Measurements from ENCODE around the gene PTPRF.

PTPRF gene

GRCh38 chr1:43576521-43576920, 45.8 kb downstream of the PTPRF start:
- no peaks in the 10 kb centered on the region for H3K4me1 Mint-ChIP-seq (ENCODE audit: low read depth)
- no peak overlapping the region for H3K4me3 Mint-ChIP-seq
- no peaks in the 10 kb centered on the region for H3K27me3 Mint-ChIP-seq
- no peaks in the 10 kb centered on the region for H3K9me3 Mint-ChIP-seq
- no peaks in the 10 kb centered on the region for H3K36me3 Mint-ChIP-seq (ENCODE audit: low read depth)
- no peak overlapping the region for H3K27ac Mint-ChIP-seq
- intact Hi-C loops (cut with micrococcal nuclease) = no loop called here

DNA sequence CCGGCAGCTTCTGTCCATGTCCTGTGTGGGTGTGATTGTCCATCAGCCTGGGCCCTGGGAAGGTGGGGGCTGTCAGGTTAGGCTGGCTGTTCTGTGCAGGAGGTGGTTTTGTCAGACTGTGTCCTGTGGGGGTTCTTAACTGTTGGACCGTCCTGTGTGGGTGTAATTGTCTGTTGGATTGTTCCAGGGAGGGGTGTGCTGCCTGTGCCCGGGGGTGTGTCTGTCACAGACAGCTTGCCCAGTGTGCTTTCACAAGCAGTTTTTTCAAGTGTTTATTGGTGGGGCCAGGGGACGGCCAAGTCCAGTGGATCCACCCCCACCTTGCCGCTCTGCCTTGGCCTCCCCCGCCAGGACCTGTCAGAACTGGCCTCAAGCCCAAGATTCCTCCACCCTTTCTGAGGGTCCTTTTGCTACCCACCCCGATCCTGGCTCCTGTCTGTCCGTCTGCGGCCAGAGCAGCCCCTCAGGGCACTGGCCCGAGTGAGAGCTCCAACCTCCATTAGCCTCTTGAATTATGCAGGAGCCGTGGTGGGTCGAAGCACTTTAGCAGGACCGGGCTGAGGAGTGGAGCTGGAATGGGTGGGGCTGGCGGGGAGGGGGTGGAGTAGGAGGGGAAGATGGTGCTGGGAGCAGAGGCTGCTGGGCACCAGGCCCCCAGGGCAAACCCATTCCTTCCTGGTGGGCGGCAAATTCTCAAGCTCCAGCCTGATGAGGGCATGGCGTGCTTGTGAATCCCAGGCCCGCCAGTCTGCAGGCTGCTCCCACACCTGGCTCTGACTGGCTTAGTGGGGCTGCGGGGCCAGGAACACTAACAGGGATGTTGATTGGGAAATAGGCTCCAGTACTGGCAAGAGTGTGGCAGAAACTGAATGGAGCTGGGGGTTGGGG, 47.2 kb downstream of the PTPRF start:
- intact Hi-C loops (cut with micrococcal nuclease) = no loop called here
- no peak overlapping the region for H3K27ac Mint-ChIP-seq
- H3K4me1 Mint-ChIP-seq (ENCODE audit: low read depth) = no peaks in the 10 kb centered on the region
- no peaks in the 10 kb centered on the region for H3K36me3 Mint-ChIP-seq (ENCODE audit: low read depth)
- no peaks in the 10 kb centered on the region for H3K27me3 Mint-ChIP-seq
- no peak overlapping the region for H3K4me3 Mint-ChIP-seq
- no peaks in the 10 kb centered on the region for H3K9me3 Mint-ChIP-seq

DNA sequence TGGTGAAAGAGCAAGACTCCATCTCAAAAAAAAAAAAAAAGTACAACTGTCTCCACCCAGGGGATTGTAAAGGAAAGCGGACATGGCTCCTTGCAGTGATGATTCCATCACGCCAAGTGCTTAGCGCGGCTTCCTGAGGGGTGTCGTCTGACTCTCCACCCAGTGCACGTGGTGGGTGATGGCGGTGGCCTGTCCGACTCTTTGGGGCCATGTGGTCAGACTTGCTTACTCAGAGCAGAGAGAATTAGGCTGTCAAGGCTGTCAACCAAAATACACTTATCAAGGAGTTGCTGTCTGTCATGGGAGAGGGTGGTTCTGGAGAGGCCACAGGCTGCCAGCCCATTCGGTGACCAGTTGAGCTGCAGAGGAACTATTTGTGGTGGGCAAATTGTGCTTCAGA, 49.4 kb downstream of the PTPRF start:
- H3K36me3 Mint-ChIP-seq (ENCODE audit: low read depth) = no peaks in the 10 kb centered on the region

DNA sequence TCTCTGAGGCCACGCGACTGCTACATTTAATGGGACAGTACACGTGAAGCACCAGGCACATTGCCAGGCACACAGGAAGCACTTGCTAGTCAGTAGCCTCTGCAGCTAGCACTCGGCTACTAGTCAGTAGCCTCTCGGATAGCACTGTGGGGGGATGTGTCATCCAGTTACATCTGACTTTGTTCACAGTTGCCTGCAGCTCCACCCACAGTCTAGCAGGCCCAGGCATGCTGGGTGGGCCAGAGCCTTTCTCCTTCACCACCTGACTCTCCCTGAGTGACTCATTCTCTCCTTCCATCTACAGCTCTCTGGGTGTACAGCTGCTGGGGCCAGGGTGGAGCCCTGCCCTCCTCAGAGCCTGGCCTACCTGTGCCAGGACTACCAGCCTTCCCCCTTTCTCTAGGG, 51.5 kb downstream of the PTPRF start:
- Mint-ChIP-seq H3K36me3 (ENCODE audit: low read depth) (no peaks in the 10 kb centered on the region), H3K4me3 (no peak overlapping the region), H3K4me1 (ENCODE audit: low read depth) (no peaks in the 10 kb centered on the region), H3K9me3 (no peaks in the 10 kb centered on the region), H3K27me3 (no peaks in the 10 kb centered on the region), H3K27ac (no peak overlapping the region)
- intact Hi-C loops (cut with micrococcal nuclease) = no loop called here

More for the DNA sequence above, 49.4 kb downstream of the PTPRF start:
- Mint-ChIP-seq H3K27me3 (no peaks in the 10 kb centered on the region), H3K9me3 (no peaks in the 10 kb centered on the region), H3K4me3 (no peak overlapping the region), H3K27ac (no peak overlapping the region), H3K4me1 (ENCODE audit: low read depth) (no peaks in the 10 kb centered on the region)
- intact Hi-C loops (cut with micrococcal nuclease) = no loop called here

DNA sequence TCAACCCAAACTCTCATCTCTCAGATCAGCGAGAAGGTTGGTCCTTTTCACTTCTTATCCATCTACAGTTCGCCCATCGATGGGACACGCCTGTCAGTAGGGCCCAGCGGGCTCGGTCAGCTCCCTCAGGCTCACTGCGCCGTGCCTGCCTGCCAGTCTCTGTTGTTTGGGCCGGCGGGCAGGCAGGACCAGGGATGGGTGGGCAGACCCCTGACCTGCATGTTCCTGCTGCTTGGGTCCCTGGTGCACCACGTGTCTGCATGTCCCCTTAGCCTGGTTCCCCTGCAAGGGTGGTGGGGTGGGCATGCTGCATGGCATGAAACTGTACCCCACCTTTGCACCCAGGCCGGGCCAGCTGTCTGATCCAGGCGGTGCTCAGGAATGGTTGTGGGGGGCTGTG, 52.4 kb downstream of the PTPRF start:
- Mint-ChIP-seq H3K4me1 (ENCODE audit: low read depth) (no peaks in the 10 kb centered on the region), H3K27ac (no peak overlapping the region), H3K36me3 (ENCODE audit: low read depth) (no peaks in the 10 kb centered on the region), H3K4me3 (no peak overlapping the region), H3K9me3 (no peaks in the 10 kb centered on the region), H3K27me3 (no peaks in the 10 kb centered on the region)
- intact Hi-C loops (cut with micrococcal nuclease) = no loop called here

DNA sequence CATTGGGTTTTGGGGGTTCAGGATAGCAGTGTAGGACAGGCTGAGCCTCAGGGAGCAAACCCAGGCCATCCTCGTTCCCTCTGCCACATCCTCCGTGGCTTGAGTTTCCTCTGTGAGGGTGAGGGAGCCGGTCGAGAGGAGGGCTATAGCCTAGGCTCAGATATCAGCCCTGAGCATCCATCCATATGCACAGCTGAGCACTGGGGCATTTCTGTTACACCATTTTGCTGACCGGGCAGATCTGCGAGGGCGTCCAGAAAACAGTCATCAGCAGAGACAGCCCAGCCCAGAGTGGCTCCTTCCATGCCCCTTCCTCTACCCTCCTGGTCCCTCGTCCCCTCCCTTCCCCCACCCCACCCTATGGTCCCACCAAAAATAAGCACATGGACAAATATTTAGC, 53.5 kb downstream of the PTPRF start:
- H3K27ac Mint-ChIP-seq = no peak overlapping the region
- no peak overlapping the region for H3K4me3 Mint-ChIP-seq
- no peaks in the 10 kb centered on the region for H3K4me1 Mint-ChIP-seq (ENCODE audit: low read depth)
- no peaks in the 10 kb centered on the region for H3K27me3 Mint-ChIP-seq
- H3K36me3 Mint-ChIP-seq (ENCODE audit: low read depth) = no peaks in the 10 kb centered on the region
- intact Hi-C loops (cut with micrococcal nuclease) = no loop called here
- no peaks in the 10 kb centered on the region for H3K9me3 Mint-ChIP-seq

DNA sequence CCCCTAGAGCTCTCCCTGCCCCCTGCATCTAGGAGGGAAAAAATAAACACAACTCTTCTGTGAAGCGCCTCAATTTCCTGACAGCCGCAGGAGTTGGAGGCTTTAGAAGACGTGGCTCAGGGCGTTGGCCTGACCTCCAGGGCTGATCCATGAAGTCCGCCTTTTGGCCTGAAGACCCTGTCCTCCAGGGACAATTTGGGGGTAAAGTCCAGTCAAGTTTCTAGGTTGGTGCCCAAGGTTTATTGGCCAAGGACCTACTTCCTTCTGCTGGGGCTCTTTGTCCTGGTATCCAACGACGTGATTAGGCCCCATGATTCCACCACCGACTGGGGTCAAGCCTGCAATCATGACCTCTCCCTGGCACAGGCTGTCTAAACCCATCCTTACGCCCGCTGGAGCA, 54.9 kb downstream of the PTPRF start:
- H3K9me3 Mint-ChIP-seq = no peaks in the 10 kb centered on the region
- H3K36me3 Mint-ChIP-seq (ENCODE audit: low read depth) = no peaks in the 10 kb centered on the region
- no peaks in the 10 kb centered on the region for H3K4me1 Mint-ChIP-seq (ENCODE audit: low read depth)
- intact Hi-C loops (cut with micrococcal nuclease) = no loop called here
- H3K27me3 Mint-ChIP-seq = no peaks in the 10 kb centered on the region
- no peak overlapping the region for H3K4me3 Mint-ChIP-seq
- H3K27ac Mint-ChIP-seq = no peak overlapping the region

GRCh38 chr1:43586136-43586731, 55.6 kb downstream of the PTPRF start:
- Mint-ChIP-seq H3K9me3 (no peaks in the 10 kb centered on the region), H3K4me3 (no peak overlapping the region), H3K36me3 (ENCODE audit: low read depth) (no peaks in the 10 kb centered on the region), H3K27me3 (no peaks in the 10 kb centered on the region), H3K4me1 (ENCODE audit: low read depth) (no peaks in the 10 kb centered on the region), H3K27ac (no peak overlapping the region)
- intact Hi-C loops (cut with micrococcal nuclease) = no loop called here

DNA sequence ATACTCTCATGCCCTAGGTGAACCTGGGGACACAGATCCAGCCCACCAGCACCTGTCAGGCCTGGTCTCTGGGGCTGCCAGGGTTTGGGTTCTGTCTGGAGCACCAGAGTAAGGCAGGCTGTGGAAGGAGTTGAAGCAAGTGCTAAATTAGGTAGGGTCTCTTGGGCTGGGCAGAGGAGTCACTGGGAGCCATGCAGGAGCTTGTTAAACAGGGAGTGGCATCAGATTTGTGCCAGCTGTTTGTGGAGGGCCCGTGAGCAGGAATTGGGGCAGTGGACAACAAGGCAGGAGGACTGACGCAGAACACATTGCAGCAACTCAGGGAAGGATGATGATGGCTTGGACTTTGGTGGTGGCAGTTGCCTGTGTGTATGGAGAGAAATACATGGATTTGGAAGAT, 56.3 kb downstream of the PTPRF start:
- Mint-ChIP-seq H3K9me3 (no peaks in the 10 kb centered on the region), H3K4me3 (no peak overlapping the region), H3K27me3 (no peaks in the 10 kb centered on the region), H3K27ac (no peak overlapping the region), H3K4me1 (ENCODE audit: low read depth) (no peaks in the 10 kb centered on the region), H3K36me3 (ENCODE audit: low read depth) (no peaks in the 10 kb centered on the region)
- intact Hi-C loops (cut with micrococcal nuclease) = no loop called here

GRCh38 chr1:43587594-43587993, 56.9 kb downstream of the PTPRF start:
- Mint-ChIP-seq H3K9me3 (no peaks in the 10 kb centered on the region), H3K27ac (no peak overlapping the region), H3K4me3 (no peak overlapping the region), H3K36me3 (ENCODE audit: low read depth) (no peaks in the 10 kb centered on the region), H3K27me3 (no peaks in the 10 kb centered on the region), H3K4me1 (ENCODE audit: low read depth) (no peaks in the 10 kb centered on the region)
- intact Hi-C loops (cut with micrococcal nuclease) = no loop called here

GRCh38 chr1:43588592-43588991, 57.9 kb downstream of the PTPRF start:
- intact Hi-C loops (cut with micrococcal nuclease) = no loop called here
- Mint-ChIP-seq H3K4me1 (ENCODE audit: low read depth) (no peaks in the 10 kb centered on the region), H3K4me3 (no peak overlapping the region), H3K9me3 (no peaks in the 10 kb centered on the region), H3K27me3 (no peaks in the 10 kb centered on the region), H3K27ac (no peak overlapping the region), H3K36me3 (ENCODE audit: low read depth) (no peaks in the 10 kb centered on the region)

DNA sequence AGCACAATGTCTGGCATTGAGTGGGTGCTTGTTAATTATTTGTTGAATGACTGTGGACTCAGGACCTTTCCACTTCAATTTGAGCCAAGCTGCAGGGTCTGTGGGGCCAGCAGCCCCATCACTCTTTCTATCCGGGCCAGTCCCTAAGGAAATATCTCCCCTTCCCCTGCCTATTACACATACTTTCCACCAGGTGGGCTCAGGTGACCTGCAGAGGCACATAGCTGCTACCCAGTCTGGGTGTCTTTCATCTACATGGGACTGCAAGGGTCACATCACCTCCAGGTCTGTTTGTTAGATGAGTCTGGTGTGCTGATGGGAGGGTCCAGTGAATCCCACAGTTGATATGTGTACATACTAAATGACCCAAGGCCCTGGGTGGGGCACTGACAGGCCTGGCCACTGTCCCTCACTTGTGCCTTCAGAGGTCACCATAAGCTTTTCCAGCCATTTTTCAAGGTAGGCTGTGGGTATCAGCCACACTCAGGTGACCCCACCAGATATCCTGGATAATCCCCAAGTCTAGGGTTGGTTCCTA, 59.8 kb downstream of the PTPRF start:
- no peak overlapping the region for H3K27ac Mint-ChIP-seq
- no peaks in the 10 kb centered on the region for H3K36me3 Mint-ChIP-seq (ENCODE audit: low read depth)
- no peaks in the 10 kb centered on the region for H3K4me1 Mint-ChIP-seq (ENCODE audit: low read depth)
- H3K4me3 Mint-ChIP-seq = no peak overlapping the region
- H3K27me3 Mint-ChIP-seq = no peaks in the 10 kb centered on the region
- intact Hi-C loops (cut with micrococcal nuclease) = no loop called here
- H3K9me3 Mint-ChIP-seq = no peaks in the 10 kb centered on the region

GRCh38 chr1:43591181-43591580, 60.5 kb downstream of the PTPRF start:
- Mint-ChIP-seq H3K4me3 (no peak overlapping the region), H3K4me1 (ENCODE audit: low read depth) (no peaks in the 10 kb centered on the region)

DNA sequence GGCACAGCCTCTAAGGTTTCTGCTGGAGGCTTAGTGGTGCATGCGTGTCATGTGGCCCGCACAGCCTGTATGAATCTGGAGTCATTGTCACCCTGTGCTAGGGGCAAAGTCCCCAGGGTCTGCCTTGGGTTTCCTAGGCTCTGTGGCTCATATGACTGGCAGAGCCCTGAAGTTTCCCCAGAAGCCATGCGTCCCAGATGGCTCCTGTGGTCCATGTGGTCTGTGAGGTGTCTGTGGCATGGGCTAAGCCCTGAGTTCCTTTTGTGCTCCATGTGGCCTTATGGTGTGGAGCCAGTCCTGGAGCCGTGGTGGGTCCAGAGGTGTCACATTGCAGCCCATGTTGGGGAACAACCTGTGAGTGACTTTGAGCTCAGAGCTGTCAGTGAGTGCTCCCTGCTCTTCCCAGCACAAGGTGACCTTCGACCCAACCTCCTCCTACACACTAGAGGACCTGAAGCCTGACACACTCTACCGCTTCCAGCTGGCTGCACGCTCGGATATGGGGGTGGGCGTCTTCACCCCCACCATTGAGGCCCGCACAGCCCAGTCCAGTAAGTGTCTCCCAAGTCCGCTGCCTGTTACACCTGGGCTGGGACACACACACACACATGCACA, 61.5 kb downstream of the PTPRF start:
- Mint-ChIP-seq H3K36me3 (ENCODE audit: low read depth) (no peaks in the 10 kb centered on the region), H3K4me3 (no peak overlapping the region), H3K4me1 (ENCODE audit: low read depth) (no peaks in the 10 kb centered on the region), H3K9me3 (no peaks in the 10 kb centered on the region), H3K27ac (no peak overlapping the region), H3K27me3 (no peaks in the 10 kb centered on the region)
- intact Hi-C loops (cut with micrococcal nuclease) = no loop called here

More at GRCh38 chr1:43591181-43591580, 60.5 kb downstream of the PTPRF start:
- intact Hi-C loops (cut with micrococcal nuclease) = no loop called here
- no peaks in the 10 kb centered on the region for H3K9me3 Mint-ChIP-seq
- H3K27ac Mint-ChIP-seq = no peak overlapping the region
- no peaks in the 10 kb centered on the region for H3K27me3 Mint-ChIP-seq
- no peaks in the 10 kb centered on the region for H3K36me3 Mint-ChIP-seq (ENCODE audit: low read depth)

Measured in dendritic cell treated with granulocyte-macrophage colony-stimulating factor and Interleukin-4, amounts not matched to agents 40 ng/mL and 50 ng/mL, for 4 days (primary cell).